Activated T-cell treated with anti-CD3 and anti-CD28 coated beads, Interleukin-2, amount 50 U/mL, for 4 hours (primary cell): Measurements from ENCODE around the gene HHATL. TPM values are rescaled to one million over a fixed set of nuclear protein-coding genes. Genes with fewer than 3 reads are reported as not detected.

Experiments used
- ATAC-seq, 2 donors: fragments of 200-7000 bp; cut with Tn5 transposase; one replicate each; pipeline ENCODE4 v1.10.0; 2021
- DNase-seq: peaks from one replicate; pipeline ENCODE4 v3.0.0-alpha.2; 2020
- H3K27me3 Mint-ChIP-seq: one replicate; pipeline ENCODE4 v1.8.0; 2021; ENCODE audit warnings: low read depth, mixed read lengths
- H3K36me3 Mint-ChIP-seq: one replicate; pipeline ENCODE4 v1.8.0; 2022; ENCODE audit warnings: mixed read lengths; ENCODE audit not compliant: insufficient read depth
- H3K4me1 Mint-ChIP-seq: one replicate; pipeline ENCODE4 v1.8.0; 2021; ENCODE audit warnings: low read depth, mixed read lengths
- H3K4me3 Mint-ChIP-seq: one replicate; pipeline ENCODE4 v1.8.0; 2021; ENCODE audit warnings: mild to moderate bottlenecking, moderate library complexity, mixed read lengths
- H3K9me3 Mint-ChIP-seq: one replicate; pipeline ENCODE4 v1.8.0; 2021; ENCODE audit warnings: mixed read lengths
- total RNA-seq, 3 donors: library from RNA; stranded (reverse); gene quantifications; one replicate each; pipeline ENCODE4 v1.2.1, GENCODE V29; 2021

The HHATL gene
- total RNA-seq, 3 donors from 2014 or later, result not detected

DNA sequence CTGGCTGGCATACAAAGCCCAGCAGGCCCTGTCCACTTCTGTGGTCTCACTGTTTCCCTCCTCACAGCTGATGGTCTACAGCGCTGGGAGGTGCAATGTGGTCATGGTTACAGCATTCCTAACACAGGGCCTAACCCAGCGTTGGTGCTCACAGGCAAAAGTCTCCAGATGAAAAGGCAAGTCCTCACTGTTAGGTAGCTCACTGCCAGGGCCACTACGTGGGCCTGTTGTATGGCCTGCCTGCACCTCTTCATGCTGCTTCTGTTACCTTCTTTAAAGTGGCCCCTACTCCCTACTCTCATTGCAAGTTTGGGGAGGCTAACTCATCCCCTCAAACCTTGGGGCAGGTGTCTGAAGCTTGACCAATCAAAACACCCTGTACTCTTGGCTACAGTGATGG, 39.2 kb upstream of the HHATL start:
- Mint-ChIP-seq H3K36me3 (no peaks in the 10 kb centered on the region), H3K27me3 (no peaks in the 10 kb centered on the region), H3K4me3 (no peak overlapping the region), H3K4me1 (peaks cover 12% of the 10 kb centered on the region), H3K9me3 (no peaks in the 10 kb centered on the region)
- no peak for ATAC-seq
- DNase-seq, result no peak

DNA sequence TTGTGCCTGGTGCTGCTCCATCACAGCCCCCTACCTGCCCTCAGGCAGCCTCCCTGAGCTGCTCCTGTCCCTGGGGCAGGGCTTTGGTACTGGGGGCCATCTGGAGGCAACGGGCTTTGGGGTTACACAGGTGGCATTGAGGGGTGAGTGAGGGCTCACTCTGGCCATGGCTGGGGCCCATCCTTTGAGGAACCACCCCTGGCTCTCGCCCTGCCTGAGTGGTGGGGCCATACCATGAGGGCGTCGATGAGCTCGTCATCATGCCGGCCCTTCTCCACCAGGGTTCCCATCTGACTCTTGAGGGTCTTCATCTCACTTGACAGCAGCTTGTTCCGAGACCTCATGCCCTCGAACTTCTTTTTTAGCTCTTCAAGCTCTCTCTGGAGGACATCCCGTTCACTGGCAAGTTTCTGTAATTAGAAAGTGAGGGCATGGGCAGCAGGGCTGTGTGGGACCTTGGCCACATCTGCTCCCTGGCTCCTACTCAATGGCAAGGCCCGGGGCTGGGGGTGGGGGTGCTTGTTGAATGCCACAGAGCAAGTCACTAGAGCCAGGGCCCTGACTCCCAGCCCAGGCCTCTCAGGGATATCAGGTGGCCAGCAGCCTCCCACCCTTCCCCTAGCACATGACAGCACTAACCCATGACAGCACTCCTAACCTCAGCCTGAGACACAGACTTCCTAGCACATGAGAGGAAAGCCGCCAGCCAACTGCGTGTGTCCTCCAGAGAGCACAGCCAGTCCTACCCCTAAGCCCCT, 37.0 kb upstream of the HHATL start:
- DNase-seq (no peak), ATAC-seq (no peak)
- Mint-ChIP-seq H3K27me3 (no peaks in the 10 kb centered on the region), H3K36me3 (no peaks in the 10 kb centered on the region), H3K9me3 (no peaks in the 10 kb centered on the region), H3K4me3 (no peak overlapping the region), H3K4me1 (peaks cover 3% of the 10 kb centered on the region)

DNA sequence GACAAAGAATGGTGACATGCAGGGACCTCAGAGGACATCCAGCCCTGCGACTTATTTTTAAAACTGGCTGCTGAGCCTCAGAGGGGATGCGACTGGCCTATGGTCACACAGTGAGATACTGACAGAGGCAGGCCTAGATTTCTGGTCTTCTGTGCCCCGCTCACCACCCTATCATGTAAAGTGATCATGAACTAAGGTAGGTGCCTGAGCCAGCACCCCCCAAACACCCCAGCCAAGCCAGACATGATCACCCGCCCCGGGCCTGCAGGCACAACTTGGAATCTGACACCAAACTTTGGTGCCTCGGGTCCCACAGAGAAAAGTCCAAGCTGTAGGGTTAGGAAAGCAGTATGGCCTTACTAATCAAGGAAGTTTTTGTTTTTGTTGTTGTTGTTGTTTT, 33.9 kb upstream of the HHATL start:
- Mint-ChIP-seq H3K36me3 (no peaks in the 10 kb centered on the region), H3K4me3 (no peak overlapping the region), H3K4me1 (no peaks in the 10 kb centered on the region), H3K27me3 (no peaks in the 10 kb centered on the region), H3K9me3 (no peaks in the 10 kb centered on the region)
- DNase-seq, result no peak
- no peak for ATAC-seq

DNA sequence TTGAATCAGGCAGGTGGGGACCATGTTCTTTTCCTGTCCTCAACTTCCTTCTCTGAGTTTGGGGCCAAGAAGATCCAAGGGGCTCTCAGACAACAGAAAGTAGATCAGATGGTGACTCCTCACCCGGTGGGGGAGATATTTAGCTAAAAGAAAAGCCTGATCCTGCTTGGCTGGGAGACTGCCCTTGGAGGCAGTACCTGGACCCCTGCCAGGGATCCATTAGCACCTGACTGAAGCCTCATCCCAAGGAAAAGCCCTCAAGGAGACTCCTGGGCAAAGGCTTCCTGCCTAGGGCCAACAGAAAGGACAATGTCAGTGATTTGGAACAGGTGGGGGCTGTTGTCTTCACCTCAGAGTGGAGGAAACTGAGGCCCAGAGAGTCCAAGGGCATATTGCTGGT, 33.5 kb upstream of the HHATL start:
- H3K4me3 Mint-ChIP-seq, result no peak overlapping the region
- no peaks in the 10 kb centered on the region for H3K9me3 Mint-ChIP-seq
- H3K36me3 Mint-ChIP-seq, result no peaks in the 10 kb centered on the region
- no peaks in the 10 kb centered on the region for H3K27me3 Mint-ChIP-seq
- no peaks in the 10 kb centered on the region for H3K4me1 Mint-ChIP-seq
- DNase-seq (no peak), ATAC-seq (no peak)

DNA sequence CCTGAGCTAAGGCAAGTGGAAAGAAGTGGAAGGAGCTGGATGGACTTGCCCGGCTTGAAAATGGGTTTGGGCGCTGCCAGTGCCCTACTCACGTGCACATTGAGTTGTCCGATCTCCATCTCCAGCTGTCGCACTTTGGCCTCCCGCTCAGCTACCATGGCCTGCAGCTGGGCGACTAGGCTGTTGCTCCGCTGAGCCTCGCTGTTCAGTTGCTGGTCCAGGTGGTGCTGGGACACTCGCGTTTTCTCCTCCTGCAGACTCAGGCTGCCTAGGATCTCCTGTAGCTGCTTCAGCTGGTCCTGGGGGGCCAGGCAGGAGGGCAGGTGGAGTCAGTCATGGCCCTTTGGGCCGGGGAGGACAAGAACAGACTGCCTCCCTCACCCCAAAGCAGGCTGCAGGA, 33.0 kb upstream of the HHATL start:
- no peaks in the 10 kb centered on the region for H3K4me1 Mint-ChIP-seq

DNA sequence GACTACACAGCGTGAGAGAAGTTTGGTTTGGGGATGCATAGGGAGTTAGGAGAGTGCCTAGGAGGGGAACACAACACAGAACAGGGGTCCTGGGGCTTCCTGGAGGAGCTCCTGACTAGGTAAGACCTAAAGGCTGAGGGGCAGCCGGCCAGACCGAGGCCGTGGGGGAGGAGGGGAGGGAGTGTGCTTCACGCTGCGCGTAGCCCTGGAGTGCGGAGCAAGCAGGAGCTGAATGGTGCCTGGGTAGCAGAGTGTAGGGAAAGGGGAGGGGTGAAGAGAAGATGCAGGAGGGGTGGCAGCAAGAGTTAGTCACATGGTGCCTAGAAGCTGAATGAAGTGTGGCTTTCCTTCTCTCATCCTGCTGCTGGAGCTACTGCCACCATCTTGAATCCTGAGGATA, 32.4 kb upstream of the HHATL start:
- Mint-ChIP-seq H3K4me1 (no peaks in the 10 kb centered on the region), H3K27me3 (no peaks in the 10 kb centered on the region), H3K9me3 (no peaks in the 10 kb centered on the region), H3K4me3 (no peak overlapping the region), H3K36me3 (no peaks in the 10 kb centered on the region)
- DNase-seq (no peak), ATAC-seq (no peak)

More for the DNA sequence above, 33.0 kb upstream of the HHATL start:
- ATAC-seq (no peak), DNase-seq (no peak)
- no peaks in the 10 kb centered on the region for H3K36me3 Mint-ChIP-seq
- H3K9me3 Mint-ChIP-seq, result no peaks in the 10 kb centered on the region
- no peaks in the 10 kb centered on the region for H3K27me3 Mint-ChIP-seq
- H3K4me3 Mint-ChIP-seq, result no peak overlapping the region

DNA sequence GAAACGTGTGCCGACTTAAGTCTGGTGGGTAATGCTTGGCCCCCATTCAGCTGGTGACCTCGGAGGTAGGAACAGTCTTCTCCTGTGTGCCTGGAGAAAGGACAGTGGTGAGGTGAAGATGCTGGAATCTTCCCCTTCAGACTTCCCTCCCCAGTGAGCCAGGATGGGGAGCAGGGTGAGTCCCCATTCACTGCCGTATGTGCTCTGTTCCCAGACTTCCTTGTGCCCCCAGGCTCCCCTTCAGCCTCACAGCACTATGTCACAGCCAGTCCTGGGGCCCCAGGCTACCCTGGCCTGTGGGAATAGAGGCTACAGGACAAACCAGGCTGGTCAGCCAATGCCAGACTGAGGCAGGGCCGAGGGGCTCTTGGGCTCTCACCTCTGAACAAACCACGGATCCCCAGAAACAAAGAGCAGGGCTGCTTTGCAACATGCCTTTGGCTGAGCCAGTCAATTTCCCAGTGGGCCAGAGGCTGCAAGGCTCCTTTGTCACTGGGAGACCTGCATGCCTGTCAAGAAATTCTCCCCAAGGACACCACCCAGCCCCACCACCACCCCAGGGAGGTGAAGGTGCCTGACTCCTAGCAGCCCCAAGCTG, 31.8 kb upstream of the HHATL start:
- no peak overlapping the region for H3K4me3 Mint-ChIP-seq
- no peaks in the 10 kb centered on the region for H3K9me3 Mint-ChIP-seq
- no peaks in the 10 kb centered on the region for H3K36me3 Mint-ChIP-seq
- no peaks in the 10 kb centered on the region for H3K4me1 Mint-ChIP-seq
- ATAC-seq, result no peak
- peaks cover 4% of the 10 kb centered on the region for H3K27me3 Mint-ChIP-seq
- DNase-seq, result no peak

DNA sequence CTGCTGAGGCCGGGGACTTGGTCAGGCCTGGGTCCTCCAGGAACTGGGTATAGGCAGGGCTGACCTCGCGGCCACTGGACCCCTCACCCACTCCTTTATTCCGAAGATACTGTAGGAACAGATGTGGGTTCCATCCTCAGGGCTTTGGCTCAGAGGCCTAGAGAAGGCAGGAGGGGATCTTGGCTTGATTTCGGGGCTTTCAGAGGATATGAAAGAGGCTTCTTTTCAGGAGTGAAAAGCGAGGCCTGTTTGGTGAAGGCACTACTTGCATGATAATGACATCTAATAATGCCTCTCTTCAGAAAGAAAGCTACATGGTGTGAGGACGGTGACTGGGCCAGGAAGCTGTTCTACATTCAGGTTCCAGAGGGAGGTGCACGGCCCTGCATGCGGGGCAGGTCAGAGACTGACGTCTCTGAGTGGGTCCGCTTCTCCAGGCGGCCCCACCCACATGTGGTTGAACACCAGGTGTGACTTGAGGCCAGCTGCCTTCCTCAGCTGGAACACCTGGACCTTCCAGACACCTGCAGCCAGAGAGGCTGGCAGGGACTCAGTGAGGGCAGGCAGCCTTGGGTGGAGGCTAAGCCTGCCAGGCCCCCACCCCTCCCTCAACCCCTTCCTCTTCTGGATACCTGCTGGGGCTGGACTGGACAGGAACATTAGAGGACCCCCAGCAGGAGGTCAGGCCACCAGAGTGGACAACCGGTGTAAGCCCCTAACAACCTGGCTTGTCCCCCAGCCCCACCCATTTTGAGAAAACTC, 31.1 kb upstream of the HHATL start:
- no peaks in the 10 kb centered on the region for H3K36me3 Mint-ChIP-seq
- no peaks in the 10 kb centered on the region for H3K4me1 Mint-ChIP-seq
- H3K9me3 Mint-ChIP-seq, result no peaks in the 10 kb centered on the region
- DNase-seq (no peak), ATAC-seq (no peak)
- peaks cover 4% of the 10 kb centered on the region for H3K27me3 Mint-ChIP-seq
- no peak overlapping the region for H3K4me3 Mint-ChIP-seq

DNA sequence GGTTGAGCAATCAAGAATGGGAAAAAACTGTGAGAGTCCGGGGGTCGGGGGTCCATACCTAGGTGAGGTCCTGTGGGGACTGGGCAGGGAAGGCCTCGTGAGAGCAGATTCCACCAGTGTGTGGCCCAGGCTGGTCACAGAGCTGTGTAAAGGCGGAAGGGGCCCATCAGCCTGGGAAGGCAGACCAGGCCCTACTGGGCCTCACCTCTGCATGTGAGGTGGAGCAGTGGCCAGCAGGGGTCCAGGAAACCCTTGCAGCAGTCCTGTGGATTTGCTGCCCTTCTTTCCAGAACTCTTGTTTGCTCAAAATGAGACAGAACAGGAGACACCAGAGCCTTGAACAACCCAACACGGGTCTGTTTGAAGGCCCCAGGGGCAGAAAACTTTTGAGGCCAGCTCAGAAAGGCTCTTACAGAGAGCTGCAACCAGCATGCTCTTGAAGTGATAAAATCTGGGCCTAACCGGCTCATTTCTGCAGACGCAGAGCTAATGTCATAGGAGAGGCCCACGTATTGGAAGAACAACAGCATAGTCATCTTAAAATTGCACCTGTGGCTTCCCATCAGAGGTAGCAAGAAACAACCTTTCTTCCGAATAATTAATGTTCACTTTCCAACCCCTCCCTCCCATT, 30.3 kb upstream of the HHATL start:
- Mint-ChIP-seq H3K9me3 (no peaks in the 10 kb centered on the region), H3K36me3 (no peaks in the 10 kb centered on the region), H3K4me1 (no peaks in the 10 kb centered on the region), H3K4me3 (no peak overlapping the region), H3K27me3 (peaks cover 4% of the 10 kb centered on the region)
- ATAC-seq, result no peak
- no peak for DNase-seq

DNA sequence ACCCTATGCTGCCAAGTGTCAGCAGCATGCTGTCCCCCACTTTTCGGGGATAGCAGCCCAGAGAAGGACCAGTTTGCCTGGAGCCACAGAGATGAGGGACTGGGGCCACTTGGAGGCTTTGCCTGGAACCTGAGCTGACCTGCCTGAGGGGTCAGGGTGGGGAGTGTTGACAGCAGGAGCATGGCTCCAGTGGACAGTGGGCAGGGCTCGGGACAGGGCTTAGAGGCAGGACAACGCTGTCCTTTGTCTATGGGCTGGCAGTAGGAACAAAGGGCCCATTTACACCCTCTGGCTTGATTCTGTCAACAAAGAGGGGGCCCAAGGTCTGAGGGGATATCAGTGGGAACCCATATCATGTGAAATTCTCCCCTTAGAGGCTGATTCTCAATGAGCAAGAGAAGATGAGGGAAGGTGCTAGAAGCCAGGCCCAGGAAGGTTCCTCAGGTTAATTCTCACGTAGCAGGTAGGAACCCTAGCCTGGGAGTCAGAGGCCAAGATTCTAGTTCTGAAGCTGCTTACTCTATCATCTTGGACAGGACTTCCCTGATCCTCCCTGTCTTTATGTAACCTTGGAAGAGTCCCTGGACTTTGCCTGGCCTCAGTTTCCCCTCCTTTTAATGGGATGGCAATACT, 29.7 kb upstream of the HHATL start:
- no peak for ATAC-seq
- Mint-ChIP-seq H3K9me3 (no peaks in the 10 kb centered on the region), H3K4me3 (no peak overlapping the region), H3K4me1 (no peaks in the 10 kb centered on the region), H3K36me3 (no peaks in the 10 kb centered on the region), H3K27me3 (peaks cover 4% of the 10 kb centered on the region)
- DNase-seq, result no peak

DNA sequence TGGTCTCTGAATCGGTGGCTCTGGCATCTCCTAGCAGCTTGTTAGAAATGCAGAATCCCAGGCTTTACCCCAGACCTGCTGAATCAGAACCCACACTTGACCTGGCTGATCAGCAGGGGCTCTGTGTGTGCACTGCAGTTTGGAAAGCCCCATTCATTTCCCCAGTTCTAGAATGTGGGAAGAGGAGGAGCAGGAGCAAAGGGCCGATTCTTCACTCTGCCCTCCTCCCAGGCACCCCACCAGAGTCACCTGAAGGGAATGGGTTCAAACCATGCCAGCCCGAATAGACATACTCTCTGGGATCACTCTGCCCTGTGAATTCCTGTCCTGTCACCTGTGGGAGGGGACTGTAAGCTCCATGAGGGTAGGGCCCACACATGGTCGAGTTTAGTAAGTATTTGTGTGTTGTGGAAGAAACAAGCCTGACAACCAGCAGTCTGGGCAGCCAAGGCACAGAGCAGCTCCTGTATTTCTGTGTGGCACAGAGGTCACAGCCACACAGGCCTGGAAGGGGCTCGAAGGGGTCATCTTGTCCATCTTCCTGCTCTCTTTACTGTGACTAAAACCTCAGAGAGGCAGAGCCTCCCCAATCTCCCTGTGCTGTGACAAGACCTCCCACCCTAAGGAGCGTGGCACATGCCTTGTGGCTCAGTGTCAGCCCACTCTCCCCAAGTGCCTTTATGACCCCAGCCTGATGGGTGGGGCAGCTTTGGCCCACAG, 29.0 kb upstream of the HHATL start:
- H3K4me3 Mint-ChIP-seq, result no peak overlapping the region

DNA sequence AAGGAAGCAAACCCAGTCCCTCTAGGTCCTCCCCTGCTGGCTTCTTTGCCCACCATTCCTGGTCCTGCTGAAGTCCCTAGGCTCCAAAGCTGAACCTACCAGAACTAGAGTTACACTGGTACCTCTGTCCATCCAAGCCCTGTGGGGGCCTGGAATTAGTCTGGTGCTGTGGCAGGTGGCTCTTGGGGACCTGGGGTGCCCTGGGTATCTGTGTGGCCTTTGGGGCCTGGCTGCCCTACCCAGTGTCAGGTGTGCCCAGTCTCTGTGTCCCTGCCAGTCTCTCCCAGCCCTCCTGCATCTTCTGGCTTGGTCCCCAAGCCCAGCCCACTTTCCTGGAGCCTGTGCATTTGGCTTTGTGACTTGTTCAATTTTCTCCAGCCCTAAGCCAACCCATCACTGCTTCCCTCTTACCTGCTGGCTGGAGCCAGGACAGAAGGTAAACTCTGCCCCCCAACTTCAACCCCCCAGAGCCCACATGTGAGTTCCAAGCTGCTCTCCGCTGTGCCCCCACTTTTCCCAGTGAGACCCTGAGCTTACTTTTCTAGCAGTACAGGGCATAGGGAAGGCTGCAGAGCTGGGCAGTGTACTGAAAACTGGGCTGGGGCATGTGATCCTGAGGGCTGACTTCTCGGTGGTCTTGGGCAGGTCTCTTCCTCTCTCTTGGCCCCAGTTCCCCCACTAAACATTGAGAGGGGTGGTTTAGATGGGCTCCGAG, 28.3 kb upstream of the HHATL start:
- H3K27me3 Mint-ChIP-seq, result peaks cover 7% of the 10 kb centered on the region
- no peak overlapping the region for H3K4me3 Mint-ChIP-seq
- no peak for DNase-seq
- no peaks in the 10 kb centered on the region for H3K36me3 Mint-ChIP-seq
- ATAC-seq, result no peak
- H3K9me3 Mint-ChIP-seq, result no peaks in the 10 kb centered on the region
- H3K4me1 Mint-ChIP-seq, result no peaks in the 10 kb centered on the region

More for the DNA sequence above, 29.0 kb upstream of the HHATL start:
- no peaks in the 10 kb centered on the region for H3K9me3 Mint-ChIP-seq
- H3K36me3 Mint-ChIP-seq, result no peaks in the 10 kb centered on the region
- H3K4me1 Mint-ChIP-seq, result no peaks in the 10 kb centered on the region
- no peak for DNase-seq
- H3K27me3 Mint-ChIP-seq, result peaks cover 4% of the 10 kb centered on the region
- ATAC-seq, result no peak

DNA sequence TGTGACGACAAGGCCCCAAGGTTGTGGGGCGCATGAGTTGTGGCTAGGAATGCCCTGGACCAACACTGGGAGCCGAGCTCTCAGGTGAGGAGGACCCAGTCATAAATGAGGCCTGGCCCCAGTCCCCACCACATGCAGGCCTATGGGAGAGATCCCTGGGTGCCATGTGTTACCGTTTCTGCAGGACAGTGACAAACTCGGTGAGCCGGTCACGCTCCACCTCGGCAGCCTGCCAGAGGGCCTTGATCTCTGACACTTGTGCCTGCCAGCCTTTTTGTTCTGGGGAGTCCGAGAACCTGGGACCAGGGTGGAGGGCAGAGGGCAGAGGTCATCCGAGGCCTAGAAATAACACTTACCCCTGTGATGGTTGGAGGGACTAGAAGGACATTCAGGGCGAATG, 27.7 kb upstream of the HHATL start:
- Mint-ChIP-seq H3K4me3 (no peak overlapping the region), H3K36me3 (no peaks in the 10 kb centered on the region), H3K27me3 (peaks cover 7% of the 10 kb centered on the region), H3K4me1 (no peaks in the 10 kb centered on the region), H3K9me3 (no peaks in the 10 kb centered on the region)
- ATAC-seq (no peak), DNase-seq (no peak)
